Lung (tissue), 12 donors: Measurements from ENCODE around the gene USP37. TPM values are rescaled to one million over a fixed set of nuclear protein-coding genes. Genes with fewer than 3 reads are reported as not detected.

Source experiments
- ATAC-seq: fragments of 200-7000 bp; cut with Tn5 transposase; one replicate; pipeline ENCODE4 v1.9.1; 2020; ENCODE audit warnings: moderate number of reproducible peaks; ENCODE audit not compliant: insufficient read depth, low FRiP score
- DNase-seq, 3 donors: peaks; one replicate each; pipeline ENCODE4 v3.0.0-alpha.2; 2013 to 2017
- H3K27ac ChIP-seq, 2 donors: one replicate each; pipeline ENCODE4 v1.5.1; 2013; ENCODE audit warnings: mild to moderate bottlenecking in 2 of 2, moderate library complexity in 2 of 2, control low read depth in 1 of 2, inconsistent platforms in 1 of 2, low read depth in 1 of 2, low read length in 1 of 2
- H3K27me3 ChIP-seq, 3 donors: one replicate each; pipeline ENCODE4 v1.5.1; 2013; ENCODE audit warnings: low read length in 2 of 3; ENCODE audit not compliant: control insufficient read depth in 3 of 3, insufficient read depth in 3 of 3
- H3K36me3 ChIP-seq, 4 donors: one replicate each; pipeline ENCODE4 v1.5.1; 2013; ENCODE audit warnings: low read length in 4 of 4, mild to moderate bottlenecking in 1 of 4, moderate library complexity in 1 of 4; ENCODE audit not compliant: control insufficient read depth in 4 of 4, insufficient read depth in 4 of 4
- H3K4me1 ChIP-seq, 5 donors: one replicate each; pipeline ENCODE4 v1.5.1; 2013; ENCODE audit warnings: low read length in 5 of 5, mild to moderate bottlenecking in 2 of 5, moderate library complexity in 1 of 5; ENCODE audit not compliant: control insufficient read depth in 5 of 5, insufficient read depth in 5 of 5
- H3K4me3 ChIP-seq: one replicate; pipeline ENCODE4 v1.5.1; 2013; ENCODE audit warnings: mild to moderate bottlenecking, control low read depth, moderate library complexity
- H3K9ac ChIP-seq, 2 donors: one replicate each; pipeline ENCODE4 v1.5.1; 2013; ENCODE audit warnings: low read length in 2 of 2, control low read depth in 1 of 2; ENCODE audit not compliant: insufficient read depth in 1 of 2
- H3K9me3 ChIP-seq, 4 donors: one replicate each; pipeline ENCODE4 v1.5.1; 2013; ENCODE audit warnings: low read length in 3 of 4, mild to moderate bottlenecking in 1 of 4, moderate library complexity in 1 of 4; ENCODE audit not compliant: control insufficient read depth in 4 of 4, insufficient read depth in 3 of 4
- CTCF ChIP-seq: IDR thresholded peaks from 2 replicates; pipeline ENCODE4 v1.5.1; 2012; ENCODE audit warnings: mild to moderate bottlenecking; ENCODE audit errors: control extremely low read depth, extremely low read depth
- WGBS, 2 donors: extraction: QIAGEN DNeasy Blood & Tissue Kit; methylation state at CpG; one replicate each; pipeline ENCODE4 v1.1.7; 2013; 5-methylcytosine and 5-hydroxymethylcytosine counted together
- polyA plus RNA-seq, 2 donors: library from polyadenylated mRNA; stranded (reverse); fragments of 200-250 nt; gene quantifications; one replicate each; pipeline ENCODE4 v1.2.1, GENCODE V29; 2013
- total RNA-seq, 2 donors: library from RNA; depleted of rRNA in 1 of 2; stranded (reverse); fragments of >200 nt in 1 of 2; gene quantifications; one replicate each; pipeline ENCODE4 v1.2.1, GENCODE V29; 2014 to 2021
- donor health status: control.
- donor health status: control.
- donor health status: Bipolar disorder and iron deficiency.
- donor health status: healthy.
- donor health status: DM: yes; HTN: yes; CAD: no.

USP37 gene
- total and polyA plus RNA-seq, 4 donors: 2.6 to 23.5 (median 8.1) TPM

- TF ChIP-seq CTCF: no peak
- H3K27me3 ChIP-seq: no peaks in the 10 kb centered on the region
- peaks cover 0 to 19% (median 0%) of the 10 kb centered on the region in 5 donors for H3K4me1 ChIP-seq
- DNase-seq (no peak), ATAC-seq (no peak)
- 96 to 99% methylated on average over 4 of the region's 4 CpGs for WGBS, 2 donors
- H3K9ac ChIP-seq: no peak overlapping the region
- H3K4me3 ChIP-seq: no peak overlapping the region
- H3K27ac ChIP-seq: no peak overlapping the region
- H3K36me3 ChIP-seq: peaks cover 5 to 15% (median 13%) of the 10 kb centered on the region in 4 donors
- no peaks in the 10 kb centered on the region for H3K9me3 ChIP-seq
Observed at GRCh38 chr2:218576854-218577253, 8.7 kb upstream of the USP37 start.

- Histone ChIP-seq H3K4me3 (no peak overlapping the region), H3K36me3 (peaks cover 0 to 10% (median 7%) of the 10 kb centered on the region in 4 donors), H3K9me3 (no peaks in the 10 kb centered on the region), H3K4me1 (peaks cover 3 to 39% (median 19%) of the 10 kb centered on the region in 5 donors), H3K27me3 (no peaks in the 10 kb centered on the region), H3K27ac (peak overlapping the region in 1 of 2 donors; percentile 90), H3K9ac (peak overlapping the region in 1 of 2 donors; percentile 98)
- TF ChIP-seq CTCF: no peak
- no peak for ATAC-seq
- WGBS, 2 donors: 22 to 34% methylated on average over 6 of the region's 6 CpGs
- peak in 1 of 3 donors; percentile 5 for DNase-seq
Observed at GRCh38 chr2:218570850-218571249, 2.7 kb upstream of the USP37 start.

- H3K27ac ChIP-seq: peak overlapping the region; percentile 80 to 90
- no peak for TF ChIP-seq CTCF
- H3K9me3 ChIP-seq: no peaks in the 10 kb centered on the region
- ATAC-seq (no peak), DNase-seq (peak; percentile 17 to 49 (median 30))
- 7% methylated on average over 10 of the region's 10 CpGs for WGBS, 2 donors
- peaks cover 0 to 10% (median 7%) of the 10 kb centered on the region in 4 donors for H3K36me3 ChIP-seq
- peak overlapping the region; percentile 87 to 98 for H3K9ac ChIP-seq
- peak overlapping the region; percentile 91 for H3K4me3 ChIP-seq
- H3K4me1 ChIP-seq: peaks cover 3 to 39% (median 19%) of the 10 kb centered on the region in 5 donors
- no peaks in the 10 kb centered on the region for H3K27me3 ChIP-seq
Observed at GRCh38 chr2:218569661-218570500, 1.7 kb upstream of the USP37 start.
